HepG2 (cell line): Measurements from ENCODE around the gene VGF. TPM values are rescaled to one million over a fixed set of nuclear protein-coding genes. Genes with fewer than 3 reads are reported as not detected.

Source experiments
- BORCS8-MEF2B ChIP-seq: sonication (generic); formaldehyde crosslinking; IDR thresholded peaks from 2 replicates; pipeline ENCODE4 v1.8.0; 2022; ENCODE audit warnings: mild to moderate bottlenecking, missing genetic modification reagents
- FOXP1 ChIP-seq, 2 experiments: fragments of 450-650 bp in 1 of 2; IDR thresholded peaks; 2 replicates each; pipeline ENCODE4 v1.6.1; 2017 to 2018; ENCODE audit warnings: antibody characterized with exemption in 1 of 2
- GABPA ChIP-seq, 2 experiments: IDR thresholded peaks; 2 replicates each; pipeline ENCODE4 v1.6.1; 2011 to 2016; ENCODE audit warnings: low read depth in 2 of 2, low read length in 1 of 2, missing biosample characterization in 1 of 2, missing genetic modification characterization in 1 of 2
- HNF4A ChIP-seq: sonication (generic); formaldehyde crosslinking; IDR thresholded peaks from 2 replicates; pipeline ENCODE4 v1.4.0; 2020; ENCODE audit warnings: missing genetic modification reagents
- HNF4G ChIP-seq, 2 experiments: sonication (generic) in 1 of 2; formaldehyde crosslinking in 1 of 2; IDR thresholded peaks; 2 replicates each; pipeline versions ENCODE4 v1.4.0 to v1.6.1; 2011 to 2020; ENCODE audit warnings: borderline replicate concordance in 2 of 2, low read depth in 2 of 2, mild to moderate bottlenecking in 2 of 2, low read length in 1 of 2, missing genetic modification reagents in 1 of 2, moderate library complexity in 1 of 2
- HNRNPH1 ChIP-seq: fragments of 200-400 bp; formaldehyde crosslinking; optimal IDR thresholded peaks from 2 replicates; pipeline ENCODE3; 2017; ENCODE audit warnings: mild to moderate bottlenecking, low read depth, low read length
- KDM5A ChIP-seq: fragments of 200-600 bp; sonication (generic); IDR thresholded peaks from 2 replicates; pipeline ENCODE4 v1.7.0; 2018; ENCODE audit warnings: antibody characterized with exemption, mild to moderate bottlenecking, low read length, borderline replicate concordance
- LCORL ChIP-seq, 2 experiments: fragments of 450-650 bp in 1 of 2; sonication (generic) in 1 of 2; formaldehyde crosslinking in 1 of 2; IDR thresholded peaks; 2 replicates each; pipeline versions ENCODE4 v1.5.0 to v1.6.1; 2017 to 2020; ENCODE audit warnings: antibody characterized with exemption in 1 of 2, missing genetic modification reagents in 1 of 2
- MAX ChIP-seq: IDR thresholded peaks from 2 replicates; pipeline ENCODE4 v1.6.1; 2012; ENCODE audit warnings: inconsistent platforms
- MEF2D ChIP-seq: sonication (generic); formaldehyde crosslinking; IDR thresholded peaks from 2 replicates; pipeline ENCODE4 v1.5.1; 2020; ENCODE audit warnings: mild to moderate bottlenecking, missing genetic modification reagents
- MEIS1 ChIP-seq: sonication (generic); formaldehyde crosslinking; IDR thresholded peaks from 2 replicates; pipeline ENCODE4 v1.9.0; 2021; ENCODE audit warnings: mild to moderate bottlenecking, missing genetic modification reagents, moderate library complexity, borderline replicate concordance
- MTA1 ChIP-seq: sonication (generic); formaldehyde crosslinking; IDR thresholded peaks from 2 replicates; pipeline ENCODE4 v1.4.0; 2020; ENCODE audit warnings: missing genetic modification reagents, mild to moderate bottlenecking, borderline replicate concordance
- RBFOX2 ChIP-seq: fragments of 200-400 bp; formaldehyde crosslinking; IDR thresholded peaks from 2 replicates; pipeline ENCODE4 v1.6.1; 2017; ENCODE audit warnings: low read depth, mild to moderate bottlenecking, low read length
- SMC3 ChIP-seq: IDR thresholded peaks from 2 replicates; pipeline ENCODE4 v1.6.1; 2011; ENCODE audit warnings: low read length, improper control_type of control experiment
- SOX13 ChIP-seq, 3 experiments: fragments of 450-650 bp in 1 of 3; sonication (generic) in 1 of 3; formaldehyde crosslinking in 1 of 3; IDR thresholded peaks in 2 of 3; conservative IDR thresholded peaks in 1 of 3; 2 replicates each; pipeline versions ENCODE4 v1.5.0 to v1.6.1; 2016 to 2020; ENCODE audit warnings: antibody characterized with exemption in 1 of 3, mild to moderate bottlenecking in 1 of 3, missing compliant biosample characterization in 1 of 3, missing genetic modification reagents in 1 of 3, moderate library complexity in 1 of 3
- SOX5 ChIP-seq: IDR thresholded peaks from 2 replicates; pipeline ENCODE4 v1.6.1; 2016; ENCODE audit warnings: borderline replicate concordance
- STAG1 ChIP-seq: sonication (generic); formaldehyde crosslinking; IDR thresholded peaks from 2 replicates; pipeline ENCODE4 v1.4.0; 2020; ENCODE audit warnings: missing genetic modification reagents
- ZNF446 ChIP-seq: sonication (generic); formaldehyde crosslinking; IDR thresholded peaks from 2 replicates; pipeline ENCODE4 v1.5.0; 2020; ENCODE audit warnings: mild to moderate bottlenecking, missing genetic modification reagents
- ZNF564 ChIP-seq: sonication (generic); formaldehyde crosslinking; IDR thresholded peaks from 2 replicates; pipeline ENCODE4 v1.8.1; 2023; ENCODE audit warnings: mild to moderate bottlenecking, missing genetic modification reagents
- polyA plus RNA-seq, 8 experiments: library from polyadenylated mRNA; depleted of rRNA in 3 of 8; stranded (reverse) in 7 of 8; unstranded in 1 of 8; fragments of >200 nt; fragmentation: Illumina TruSeq in 4 of 8; extraction: Trizol in 4 of 8; gene quantifications; 2 replicates each; pipeline versions ENCODE4 v1.2.1 to v1.2.3, GENCODE V29; 2011 to 2016; ENCODE audit warnings: low read depth in 4 of 8, missing spikeins in 1 of 8, mixed read lengths in 1 of 8; ENCODE audit not compliant: insufficient read depth in 1 of 8
- total RNA-seq, 5 experiments: library from RNA; depleted of rRNA; stranded (reverse); fragments of >200 nt; fragmentation: Illumina TruSeq; extraction: Trizol; gene quantifications; 2 replicates each; pipeline ENCODE4 v1.2.3, GENCODE V29; 2016; ENCODE audit warnings: low read depth in 1 of 5
- TF ChIP-seq, protein P1 (sequence below), 2 experiments: IDR thresholded peaks; 2 replicates each; pipeline ENCODE4 v1.6.1; 2011 to 2012; ENCODE audit warnings: low read length in 2 of 2, borderline replicate concordance in 1 of 2, low read depth in 1 of 2, mild to moderate bottlenecking in 1 of 2, moderate library complexity in 1 of 2
- TF ChIP-seq, protein P2 (sequence below): sonication (generic); formaldehyde crosslinking; IDR thresholded peaks from 2 replicates; pipeline ENCODE4 v1.4.0; 2020; ENCODE audit warnings: missing genetic modification reagents, borderline replicate concordance

Gene VGF
- total and polyA plus RNA-seq, 2 of the 13 experiments (the other 11 are each of a cell fraction or from before 2014, with no cell fraction given), result 0.12 to 0.46 TPM

- TF ChIP-seq, protein P1, sequence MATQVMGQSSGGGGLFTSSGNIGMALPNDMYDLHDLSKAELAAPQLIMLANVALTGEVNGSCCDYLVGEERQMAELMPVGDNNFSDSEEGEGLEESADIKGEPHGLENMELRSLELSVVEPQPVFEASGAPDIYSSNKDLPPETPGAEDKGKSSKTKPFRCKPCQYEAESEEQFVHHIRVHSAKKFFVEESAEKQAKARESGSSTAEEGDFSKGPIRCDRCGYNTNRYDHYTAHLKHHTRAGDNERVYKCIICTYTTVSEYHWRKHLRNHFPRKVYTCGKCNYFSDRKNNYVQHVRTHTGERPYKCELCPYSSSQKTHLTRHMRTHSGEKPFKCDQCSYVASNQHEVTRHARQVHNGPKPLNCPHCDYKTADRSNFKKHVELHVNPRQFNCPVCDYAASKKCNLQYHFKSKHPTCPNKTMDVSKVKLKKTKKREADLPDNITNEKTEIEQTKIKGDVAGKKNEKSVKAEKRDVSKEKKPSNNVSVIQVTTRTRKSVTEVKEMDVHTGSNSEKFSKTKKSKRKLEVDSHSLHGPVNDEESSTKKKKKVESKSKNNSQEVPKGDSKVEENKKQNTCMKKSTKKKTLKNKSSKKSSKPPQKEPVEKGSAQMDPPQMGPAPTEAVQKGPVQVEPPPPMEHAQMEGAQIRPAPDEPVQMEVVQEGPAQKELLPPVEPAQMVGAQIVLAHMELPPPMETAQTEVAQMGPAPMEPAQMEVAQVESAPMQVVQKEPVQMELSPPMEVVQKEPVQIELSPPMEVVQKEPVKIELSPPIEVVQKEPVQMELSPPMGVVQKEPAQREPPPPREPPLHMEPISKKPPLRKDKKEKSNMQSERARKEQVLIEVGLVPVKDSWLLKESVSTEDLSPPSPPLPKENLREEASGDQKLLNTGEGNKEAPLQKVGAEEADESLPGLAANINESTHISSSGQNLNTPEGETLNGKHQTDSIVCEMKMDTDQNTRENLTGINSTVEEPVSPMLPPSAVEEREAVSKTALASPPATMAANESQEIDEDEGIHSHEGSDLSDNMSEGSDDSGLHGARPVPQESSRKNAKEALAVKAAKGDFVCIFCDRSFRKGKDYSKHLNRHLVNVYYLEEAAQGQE (IDR thresholded peaks at IDR 0.05; ENCODE audit: borderline replicate concordance in 1 of 2, low read depth in 1 of 2, low read length in 2 of 2), result peak in 1 of 2 experiments; percentile 38; a peak in 1 of 4 replicates
- TF ChIP-seq ZNF446, result no peak
- TF ChIP-seq SOX5 (CRISPR knock-in tag), result peak; percentile 30; the same call in 1 of the 2 replicates
- no peak for TF ChIP-seq FOXP1 (IDR thresholded peaks at IDR 0.05)
- peak; percentile 65 for TF ChIP-seq FOXP1 (CRISPR knock-in tag; IDR thresholded peaks at IDR 0.05)
- no peak for TF ChIP-seq SOX13 (IDR thresholded peaks at IDR 0.05)
- peak in 1 of 2 experiments; percentile 66; a peak in 2 of 4 replicates for TF ChIP-seq SOX13 (CRISPR knock-in tag; conservative IDR thresholded peaks at IDR 0.05 in 1 of 2, IDR thresholded peaks at IDR 0.05 in 1 of 2)
- peak; percentile 82 for TF ChIP-seq RBFOX2
- TF ChIP-seq STAG1 (CRISPR knock-in tag), result 0 out of 2 replicates have a peak, but pooled peaks have one; percentile 6
- 0 out of 2 replicates have a peak, but pooled peaks have one; percentile 21 for TF ChIP-seq BORCS8-MEF2B (CRISPR knock-in tag)
- peak; percentile 42 for TF ChIP-seq GABPA (IDR thresholded peaks at IDR 0.05; ENCODE audit: low read depth, low read length)
- no peak for TF ChIP-seq GABPA (CRISPR knock-in tag; IDR thresholded peaks at IDR 0.05; ENCODE audit: low read depth)
- TF ChIP-seq MTA1 (CRISPR knock-in tag), result 0 out of 2 replicates have a peak, but pooled peaks have one; percentile 43
- TF ChIP-seq MEF2D (CRISPR knock-in tag), result peak; percentile 81
- peak; percentile 57; the same call in 1 of the 2 replicates for TF ChIP-seq HNF4G (IDR thresholded peaks at IDR 0.05; ENCODE audit: borderline replicate concordance, low read depth, low read length)
- TF ChIP-seq HNF4G (CRISPR knock-in tag; IDR thresholded peaks at IDR 0.05; ENCODE audit: borderline replicate concordance, low read depth), result no peak
- TF ChIP-seq, protein P2, sequence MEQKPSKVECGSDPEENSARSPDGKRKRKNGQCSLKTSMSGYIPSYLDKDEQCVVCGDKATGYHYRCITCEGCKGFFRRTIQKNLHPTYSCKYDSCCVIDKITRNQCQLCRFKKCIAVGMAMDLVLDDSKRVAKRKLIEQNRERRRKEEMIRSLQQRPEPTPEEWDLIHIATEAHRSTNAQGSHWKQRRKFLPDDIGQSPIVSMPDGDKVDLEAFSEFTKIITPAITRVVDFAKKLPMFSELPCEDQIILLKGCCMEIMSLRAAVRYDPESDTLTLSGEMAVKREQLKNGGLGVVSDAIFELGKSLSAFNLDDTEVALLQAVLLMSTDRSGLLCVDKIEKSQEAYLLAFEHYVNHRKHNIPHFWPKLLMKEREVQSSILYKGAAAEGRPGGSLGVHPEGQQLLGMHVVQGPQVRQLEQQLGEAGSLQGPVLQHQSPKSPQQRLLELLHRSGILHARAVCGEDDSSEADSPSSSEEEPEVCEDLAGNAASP (CRISPR knock-in tag), result peak; percentile 48; the same call in 1 of the 2 replicates
- peak; percentile 9; the same call in 1 of the 2 replicates for TF ChIP-seq SMC3
- peak; percentile 43; the same call in 1 of the 2 replicates for TF ChIP-seq LCORL (IDR thresholded peaks at IDR 0.05)
- TF ChIP-seq LCORL (CRISPR knock-in tag; IDR thresholded peaks at IDR 0.05), result no peak
- peak; percentile 77 for TF ChIP-seq HNF4A
- peak; percentile 29 for TF ChIP-seq HNRNPH1
- TF ChIP-seq MEIS1 (CRISPR knock-in tag), result no peak
- 0 out of 2 replicates have a peak, but pooled peaks have one; percentile 36 for TF ChIP-seq ZNF564
- 0 out of 2 replicates have a peak, but pooled peaks have one; percentile 11 for TF ChIP-seq MAX
- TF ChIP-seq KDM5A, result no peak
These were observed 43.1 kb downstream of the VGF start (continued) for GRCh38 chr7:101121991-101122932.
